GM10266 (cell line): ENCODE data around the gene CACNA1H.

Experiments used
- DNase-seq: peaks from one replicate; pipeline ENCODE4 v3.0.0; 2012; ENCODE audit errors: extremely low spot score
- CTCF ChIP-seq: IDR thresholded peaks from 2 replicates; pipeline ENCODE4 v1.5.1; 2012; ENCODE audit warnings: mild to moderate bottlenecking, low read depth; ENCODE audit not compliant: control insufficient read depth, insufficient read depth; ENCODE audit errors: missing control alignments

CACNA1H gene

DNA sequence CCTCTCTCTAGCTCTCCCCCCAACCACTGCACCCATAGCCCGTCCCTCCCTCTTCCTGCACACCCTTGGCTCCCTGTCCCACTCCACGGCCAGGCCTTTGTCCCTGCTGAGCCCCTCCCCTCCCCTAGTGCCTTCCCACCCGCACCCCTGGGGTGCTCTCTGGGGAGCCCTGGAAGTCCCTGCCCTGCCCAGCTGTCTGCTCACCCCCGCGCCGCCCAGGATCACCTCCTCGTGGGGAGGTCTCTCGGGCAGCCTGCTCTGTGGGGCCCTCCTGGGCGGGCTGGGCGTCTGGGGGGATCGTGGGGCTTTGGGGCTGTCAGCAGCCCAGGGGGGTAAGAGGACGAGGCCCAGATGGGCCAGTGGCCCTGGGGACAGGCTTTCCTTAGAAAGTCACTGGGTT lies 18.1 kb downstream of the CACNA1H start:
- no peak for TF ChIP-seq CTCF
- DNase-seq, result no peak

- no peak for TF ChIP-seq CTCF
- no peak for DNase-seq
Observed at GRCh38 chr16:1171854-1172428, 19.0 kb downstream of the CACNA1H start.

- DNase-seq, result no peak
- TF ChIP-seq CTCF, result no peak
Observed at GRCh38 chr16:1172651-1173050, 19.7 kb downstream of the CACNA1H start.

DNA sequence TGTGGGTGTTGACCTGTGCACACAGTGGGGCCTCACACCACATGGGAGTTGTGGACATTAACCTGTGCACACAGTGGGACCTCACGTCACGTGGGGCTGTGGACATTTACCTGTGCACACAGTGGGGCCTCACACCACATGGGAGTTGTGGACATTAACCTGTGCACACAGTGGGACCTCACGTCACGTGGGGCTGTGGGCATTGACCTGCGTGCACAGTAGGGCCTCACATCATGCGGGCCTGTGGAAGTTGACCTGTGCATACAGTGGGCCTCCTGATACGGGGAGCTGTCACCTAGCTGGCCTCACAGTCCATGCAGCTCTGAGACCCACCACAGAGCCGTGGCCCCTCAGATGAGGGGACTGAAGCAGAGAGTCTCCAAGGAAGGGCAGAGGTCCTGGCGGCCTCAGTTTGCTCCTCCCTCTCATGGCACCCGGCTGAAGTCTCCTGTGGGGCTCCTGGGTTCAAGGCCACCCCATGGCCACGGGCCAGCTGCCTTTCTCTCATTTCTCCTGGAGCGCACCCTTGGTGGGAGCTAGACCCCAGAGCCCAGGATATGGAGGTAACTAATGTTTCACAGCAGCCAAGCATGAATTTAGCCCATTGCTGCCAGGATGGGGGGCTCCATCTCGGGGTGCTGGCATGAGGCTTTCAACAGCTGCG lies 21.0 kb downstream of the CACNA1H start:
- no peak for TF ChIP-seq CTCF

GRCh38 chr16:1174477-1175357 lies 21.8 kb downstream of the CACNA1H start:
- no peak for TF ChIP-seq CTCF
- DNase-seq, result no peak

More for the DNA sequence above, 21.0 kb downstream of the CACNA1H start:
- DNase-seq, result no peak

- no peak for TF ChIP-seq CTCF
- no peak for DNase-seq
Observed at GRCh38 chr16:1175566-1176279, 22.8 kb downstream of the CACNA1H start.
